IMR-90 (cell line): ENCODE results near the gene SIAH2. TPM values are rescaled to one million over a fixed set of nuclear protein-coding genes. Genes with fewer than 3 reads are reported as not detected.

ENCODE experiments used
- ATAC-seq: fragments of 200-7000 bp; cut with Tn5 transposase; 2 replicates; pipeline ENCODE4 v1.9.1; 2020; ENCODE audit warnings: low read depth, mild to moderate bottlenecking, moderate library complexity
- BruUV-seq: library from RNA; stranded (reverse); fragments of 400-500 nt; replicated peaks from 2 replicates; lab custom pipeline; 2021; lab: Mats Ljungman, UMichigan
- CTCF ChIA-PET: fragments of 300-600 bp; formaldehyde crosslinking; extraction: SDS; loops from one replicate; lab custom pipeline; 2021; ENCODE audit warnings: antibody characterized with exemption; lab: Yijun Ruan, JAX
- POLR2A ChIA-PET: fragments of 300-600 bp; sonication (Branson Sonifier 250); formaldehyde crosslinking; loops from one replicate; lab custom pipeline; 2022; ENCODE audit warnings: antibody characterized with exemption; ENCODE audit not compliant: unreplicated experiment; lab: Charles Lee
- DNase-seq: peaks from one replicate; pipeline ENCODE4 v3.0.0; 2013
- H2AFZ ChIP-seq: replicated peaks from 2 replicates; pipeline ENCODE3; 2013; ENCODE audit warnings: low read length, mild to moderate bottlenecking; ENCODE audit not compliant: poor library complexity
- H2AK5ac ChIP-seq: 2 replicates; pipeline ENCODE4 v1.6.1; 2013; ENCODE audit warnings: low read depth, low read length, inconsistent platforms
- H2AK9ac ChIP-seq: replicated peaks from 2 replicates; pipeline ENCODE3; 2013; ENCODE audit warnings: mild to moderate bottlenecking, low read depth, low read length, moderate library complexity; ENCODE audit not compliant: poor library complexity
- H2BK120ac ChIP-seq: 2 replicates; pipeline ENCODE4 v1.6.1; 2013; ENCODE audit warnings: low read depth, low read length, inconsistent platforms
- H2BK15ac ChIP-seq: 3 replicates; pipeline ENCODE4 v1.6.1; 2013; ENCODE audit warnings: low read depth, low read length, inconsistent platforms
- H2BK20ac ChIP-seq: 2 replicates; pipeline ENCODE4 v1.6.1; 2013; ENCODE audit warnings: low read depth, mild to moderate bottlenecking, inconsistent platforms, low read length, moderate library complexity
- H2BK5ac ChIP-seq: 2 replicates; pipeline ENCODE4 v1.6.1; 2013; ENCODE audit warnings: mild to moderate bottlenecking, low read depth, low read length, inconsistent platforms; ENCODE audit not compliant: poor library complexity, severe bottlenecking
- H3K14ac ChIP-seq: replicated peaks from 2 replicates; pipeline ENCODE4 v1.6.1; 2013; ENCODE audit warnings: low read depth, low read length, inconsistent platforms
- H3K18ac ChIP-seq: 2 replicates; pipeline ENCODE4 v1.6.1; 2013; ENCODE audit warnings: low read depth, low read length, control low read depth
- H3K23ac ChIP-seq: 2 replicates; pipeline ENCODE4 v1.6.1; 2013; ENCODE audit warnings: low read depth, low read length, inconsistent platforms
- H3K27ac ChIP-seq: 2 replicates; pipeline ENCODE4 v1.5.1; 2013; ENCODE audit warnings: mild to moderate bottlenecking, control low read depth, low read length; ENCODE audit not compliant: insufficient read depth
- H3K27me3 ChIP-seq: 2 replicates; pipeline ENCODE4 v1.6.1; 2013; ENCODE audit warnings: low read length; ENCODE audit not compliant: control insufficient read depth, insufficient read depth
- H3K36me3 ChIP-seq: 2 replicates; pipeline ENCODE4 v1.6.1; 2013; ENCODE audit warnings: low read length, mixed read lengths; ENCODE audit not compliant: control insufficient read depth, insufficient read depth
- H3K4ac ChIP-seq: 2 replicates; pipeline ENCODE4 v1.6.1; 2013; ENCODE audit warnings: low read depth, low read length, inconsistent platforms
- H3K4me1 ChIP-seq: 2 replicates; pipeline ENCODE4 v1.6.1; 2013; ENCODE audit warnings: low read length, mixed read lengths; ENCODE audit not compliant: control insufficient read depth, insufficient read depth
- H3K4me2 ChIP-seq: 2 replicates; pipeline ENCODE4 v1.6.1; 2013; ENCODE audit warnings: low read depth, mild to moderate bottlenecking, control low read depth, low read length, moderate library complexity
- H3K4me3 ChIP-seq: 2 replicates; pipeline ENCODE4 v1.5.1; 2013; ENCODE audit warnings: low read depth, mild to moderate bottlenecking, control low read depth, low read length, moderate library complexity; ENCODE audit not compliant: insufficient read depth
- H3K56ac ChIP-seq: 2 replicates; pipeline ENCODE4 v1.6.1; 2013; ENCODE audit warnings: low read length, inconsistent platforms; ENCODE audit not compliant: insufficient read depth; ENCODE audit errors: extremely low read depth
- H3K79me1 ChIP-seq, 2 experiments: 2 replicates each; pipeline ENCODE4 v1.6.1; 2013; ENCODE audit warnings: low read length in 2 of 2, inconsistent platforms in 1 of 2, low read depth in 1 of 2
- H3K9ac ChIP-seq: 2 replicates; pipeline ENCODE4 v1.6.1; 2013; ENCODE audit warnings: low read depth, low read length, control low read depth
- H3K9me1 ChIP-seq: 2 replicates; pipeline ENCODE4 v1.6.1; 2013; ENCODE audit warnings: low read length, inconsistent platforms; ENCODE audit not compliant: insufficient read depth
- H3K9me3 ChIP-seq: 2 replicates; pipeline ENCODE4 v1.6.1; 2013; ENCODE audit warnings: low read length; ENCODE audit not compliant: control insufficient read depth, insufficient read depth
- H4K20me1 ChIP-seq: 2 replicates; pipeline ENCODE4 v1.6.1; 2013; ENCODE audit warnings: low read length, inconsistent platforms; ENCODE audit not compliant: insufficient read depth
- H4K5ac ChIP-seq: 2 replicates; pipeline ENCODE4 v1.6.1; 2013; ENCODE audit warnings: mild to moderate bottlenecking, low read depth, low read length, control low read depth
- H4K8ac ChIP-seq, 2 experiments: 2 replicates each; pipeline ENCODE4 v1.6.1; 2013; ENCODE audit warnings: low read depth in 2 of 2, low read length in 2 of 2, control low read depth in 1 of 2, inconsistent platforms in 1 of 2
- H4K91ac ChIP-seq: 2 replicates; pipeline ENCODE4 v1.6.1; 2013; ENCODE audit warnings: low read depth, low read length, inconsistent platforms; ENCODE audit not compliant: insufficient read depth
- CEBPB ChIP-seq: IDR thresholded peaks from 2 replicates; pipeline ENCODE4 v1.6.1; 2012; ENCODE audit warnings: low read depth, low read length, improper control_type of control experiment
- CHD1 ChIP-seq: IDR thresholded peaks from 2 replicates; pipeline ENCODE4 v1.6.1; 2012; ENCODE audit warnings: low read depth, low read length, improper control_type of control experiment
- FOS ChIP-seq: fragments of 150-350 bp; IDR thresholded peaks from 2 replicates; pipeline ENCODE4 v1.6.1; 2016; ENCODE audit warnings: low read depth, low read length
- MAFK ChIP-seq: IDR thresholded peaks from 2 replicates; pipeline ENCODE4 v1.6.1; 2012; ENCODE audit warnings: low read depth, low read length, improper control_type of control experiment
- MXI1 ChIP-seq: IDR thresholded peaks from 2 replicates; pipeline ENCODE4 v1.6.1; 2012; ENCODE audit warnings: low read depth, mild to moderate bottlenecking, low read length, moderate library complexity, borderline replicate concordance
- POLR2A ChIP-seq: IDR thresholded peaks from 2 replicates; pipeline ENCODE4 v1.6.1; 2012; ENCODE audit warnings: mild to moderate bottlenecking, low read depth, low read length
- RCOR1 ChIP-seq: IDR thresholded peaks from 2 replicates; pipeline ENCODE4 v1.6.1; 2012; ENCODE audit warnings: mild to moderate bottlenecking, low read length, improper control_type of control experiment; ENCODE audit not compliant: insufficient replicate concordance
- RFX5 ChIP-seq: IDR thresholded peaks from 2 replicates; pipeline ENCODE4 v1.8.0; 2012; ENCODE audit warnings: low read depth, mild to moderate bottlenecking, low read length, moderate library complexity
- SMC3 ChIP-seq: fragments of 150-350 bp; IDR thresholded peaks from 2 replicates; pipeline ENCODE4 v1.6.1; 2016; ENCODE audit warnings: low read depth, mild to moderate bottlenecking, antibody characterized with exemption, low read length, moderate library complexity
- WGBS, 2 experiments: methylation state at CpG; one replicate each; pipeline versions ENCODE4 v1.1.5 to v1.1.7; 2013; ENCODE audit warnings: missing lambda C conversion rate in 2 of 2; ENCODE audit not compliant: insufficient read length in 1 of 2; ENCODE audit errors: extremely low coverage in 2 of 2; 5-methylcytosine and 5-hydroxymethylcytosine counted together
- dilution Hi-C: fragments of 300-500 bp; cut with HindIII; formaldehyde crosslinking; loops from one replicate; pipeline ENCODE4 v1.14.3; 2018; ENCODE audit warnings: low sequenced_read_pairs; ENCODE audit not compliant: unreplicated experiment
- in situ Hi-C: fragments of 300-500 bp; cut with MboI; formaldehyde crosslinking; loops from 3 replicates; pipeline ENCODE4 v1.14.3; 2019; ENCODE audit warnings: low sequenced_read_pairs, inconsistent platforms, mixed read lengths
- intact Hi-C: fragments of 100-400 bp; cut with micrococcal nuclease; formaldehyde crosslinking; loops from 2 replicates; pipeline ENCODE4 v1.10.0; 2022
- polyA plus RNA-seq, 3 experiments: library from polyadenylated mRNA; depleted of rRNA; stranded (reverse); fragments of >200 nt; gene quantifications; 2 replicates each; pipeline ENCODE4 v1.2.3, GENCODE V29; 2012; ENCODE audit warnings: low replicate concordance in 1 of 3
- total RNA-seq: library from RNA; depleted of rRNA; stranded (reverse); fragments of >200 nt; gene quantifications from 2 replicates; pipeline ENCODE4 v1.2.3, GENCODE V29; 2012; rRNA removed
- TF ChIP-seq, protein P1 (sequence below): fragments of 150-350 bp; IDR thresholded peaks from 2 replicates; pipeline ENCODE4 v1.6.1; 2017; ENCODE audit warnings: mild to moderate bottlenecking, antibody characterized with exemption, low read length, low read depth

Gene SIAH2
- total and polyA plus RNA-seq, 2 of the 4 experiments (the other 2 are of a cell fraction): 24.7 to 61.8 TPM

DNA sequence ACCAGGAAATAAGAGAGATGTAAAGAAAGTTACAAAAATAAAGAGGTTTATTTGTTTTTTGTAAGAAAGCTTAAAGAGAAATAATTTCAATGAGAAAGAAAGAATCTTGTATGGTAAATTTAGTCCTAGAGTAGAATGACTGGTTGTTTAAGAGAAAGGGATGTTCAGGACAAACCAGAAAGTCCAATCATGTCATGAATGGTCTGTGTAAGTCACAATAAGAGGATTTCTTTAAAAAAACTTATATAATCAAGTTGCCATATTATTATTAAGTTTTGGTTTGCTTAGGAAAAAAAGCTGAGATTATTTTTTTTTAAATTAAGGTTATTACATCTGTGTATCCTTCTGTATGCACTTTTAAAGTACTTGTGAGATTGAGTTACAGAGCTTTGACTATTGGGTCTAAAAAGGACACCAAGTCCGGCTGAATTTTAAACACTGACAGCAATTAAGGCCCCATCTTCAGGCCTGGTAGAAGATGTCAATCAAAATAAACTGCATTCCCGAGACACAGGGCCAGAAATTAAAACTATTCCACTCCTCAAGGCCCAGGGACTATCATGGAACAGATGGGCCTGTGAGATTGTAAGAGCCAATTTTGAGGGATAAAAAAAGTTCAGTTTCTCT is 71.4 kb downstream of the SIAH2 start:
- H3K4ac ChIP-seq: no peak overlapping the region
- no peak overlapping the region for H2BK120ac ChIP-seq
- no peak overlapping the region for H3K9ac ChIP-seq
- in situ Hi-C loops (no loop called here), intact Hi-C loops (no loop called here), dilution Hi-C loops (no loop called here)
- H3K79me1 ChIP-seq: no peaks in the 10 kb centered on the region
- ATAC-seq (no peak), DNase-seq (no peak)
- no peaks in the 10 kb centered on the region for H3K36me3 ChIP-seq
- H3K14ac ChIP-seq: no peak overlapping the region
- no peak overlapping the region for H2AFZ ChIP-seq
- no peak overlapping the region for H4K91ac ChIP-seq
- no peak overlapping the region for H4K5ac ChIP-seq
- no peak overlapping the region for H3K27ac ChIP-seq
- no peak overlapping the region for H2BK20ac ChIP-seq
- H4K8ac ChIP-seq: no peak overlapping the region
- no peak overlapping the region for H2BK15ac ChIP-seq
- no peaks in the 10 kb centered on the region for H3K9me1 ChIP-seq
- no CpG with 5 or more reads among the region's 2 CpGs for WGBS, 2 experiments
- H3K4me2 ChIP-seq: no peak overlapping the region
- no peak overlapping the region for H3K4me3 ChIP-seq
- peaks cover 3% of the 10 kb centered on the region for H3K9me3 ChIP-seq
- no peak overlapping the region for H2AK5ac ChIP-seq
- ChIA-PET CTCF (no interaction called here), POLR2A (no interaction called here)
- H3K27me3 ChIP-seq: peaks cover 1% of the 10 kb centered on the region; the same call in 1 of the 2 replicates
- no peaks in the 10 kb centered on the region for H4K20me1 ChIP-seq
- no TSS peak for BruUV-seq
- H2AK9ac ChIP-seq: no peak overlapping the region
- H3K56ac ChIP-seq: no peak overlapping the region
- no peak overlapping the region for H3K18ac ChIP-seq
- H2BK5ac ChIP-seq: no peak overlapping the region
- no peak overlapping the region for H3K23ac ChIP-seq
- TF ChIP-seq RFX5: no peak
- no peak for TF ChIP-seq FOS
- TF ChIP-seq SMC3: no peak
- TF ChIP-seq CEBPB: no peak
- TF ChIP-seq, protein P1, sequence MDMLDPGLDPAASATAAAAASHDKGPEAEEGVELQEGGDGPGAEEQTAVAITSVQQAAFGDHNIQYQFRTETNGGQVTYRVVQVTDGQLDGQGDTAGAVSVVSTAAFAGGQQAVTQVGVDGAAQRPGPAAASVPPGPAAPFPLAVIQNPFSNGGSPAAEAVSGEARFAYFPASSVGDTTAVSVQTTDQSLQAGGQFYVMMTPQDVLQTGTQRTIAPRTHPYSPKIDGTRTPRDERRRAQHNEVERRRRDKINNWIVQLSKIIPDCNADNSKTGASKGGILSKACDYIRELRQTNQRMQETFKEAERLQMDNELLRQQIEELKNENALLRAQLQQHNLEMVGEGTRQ: no peak
- no peak for TF ChIP-seq CHD1
- no peak for TF ChIP-seq MXI1
- no peak for TF ChIP-seq MAFK
- no peak for TF ChIP-seq RCOR1
- no peak for TF ChIP-seq POLR2A
- H3K4me1 ChIP-seq: no peaks in the 10 kb centered on the region

Other genes starting within 250 kb of the SIAH2 start
- gene SERP1, start 216.7 kb downstream of the SIAH2 start, total RNA-seq: 64.0 and 111 TPM in 2 replicates
- 73.4 and 106 TPM in 2 replicates for gene SERP1, start 216.7 kb downstream of the SIAH2 start, polyA plus RNA-seq (2012; rRNA removed)
- 138 and 166 TPM in 2 replicates for gene EIF2A, start 216.4 kb downstream of the SIAH2 start, total RNA-seq
- gene EIF2A, start 216.4 kb downstream of the SIAH2 start, polyA plus RNA-seq (2012; rRNA removed): 58.6 and 61.2 TPM in 2 replicates
- gene SELENOT, start 159.8 kb downstream of the SIAH2 start, total RNA-seq: 399 and 415 TPM in 2 replicates
- gene SELENOT, start 159.8 kb downstream of the SIAH2 start, polyA plus RNA-seq (2012; rRNA removed): 344 and 365 TPM in 2 replicates
- under 0.01 TPM in 1 of 2 replicates, not detected in the other for gene ERICH6, start 59.2 kb downstream of the SIAH2 start, total RNA-seq
- not detected in 2 replicates for gene ERICH6, start 59.2 kb downstream of the SIAH2 start, polyA plus RNA-seq (2012; rRNA removed)
- not detected in 2 replicates for gene MINDY4B, start 142.3 kb upstream of the SIAH2 start, total RNA-seq
- gene MINDY4B, start 142.3 kb upstream of the SIAH2 start, polyA plus RNA-seq (2012; rRNA removed): not detected in 2 replicates
- gene CLRN1, start 209.6 kb upstream of the SIAH2 start, total RNA-seq: not detected in 2 replicates
- not detected in 2 replicates for gene CLRN1, start 209.6 kb upstream of the SIAH2 start, polyA plus RNA-seq (2012; rRNA removed)